Lung (tissue), 12 donors: ENCODE measurements around the gene DACH2. TPM values are rescaled to one million over a fixed set of nuclear protein-coding genes. Genes with fewer than 3 reads are reported as not detected.

Source experiments
- ATAC-seq: fragments of 200-7000 bp; cut with Tn5 transposase; one replicate; pipeline ENCODE4 v1.9.1; 2020; ENCODE audit warnings: moderate number of reproducible peaks; ENCODE audit not compliant: insufficient read depth, low FRiP score
- DNase-seq, 3 donors: peaks; one replicate each; pipeline ENCODE4 v3.0.0-alpha.2; 2013 to 2017
- H3K27ac ChIP-seq, 2 donors: one replicate each; pipeline ENCODE4 v1.5.1; 2013; ENCODE audit warnings: mild to moderate bottlenecking in 2 of 2, moderate library complexity in 2 of 2, control low read depth in 1 of 2, inconsistent platforms in 1 of 2, low read depth in 1 of 2, low read length in 1 of 2
- H3K27me3 ChIP-seq, 3 donors: one replicate each; pipeline ENCODE4 v1.5.1; 2013; ENCODE audit warnings: low read length in 2 of 3; ENCODE audit not compliant: control insufficient read depth in 3 of 3, insufficient read depth in 3 of 3
- H3K36me3 ChIP-seq, 4 donors: one replicate each; pipeline ENCODE4 v1.5.1; 2013; ENCODE audit warnings: low read length in 4 of 4, mild to moderate bottlenecking in 1 of 4, moderate library complexity in 1 of 4; ENCODE audit not compliant: control insufficient read depth in 4 of 4, insufficient read depth in 4 of 4
- H3K4me1 ChIP-seq, 5 donors: one replicate each; pipeline ENCODE4 v1.5.1; 2013; ENCODE audit warnings: low read length in 5 of 5, mild to moderate bottlenecking in 2 of 5, moderate library complexity in 1 of 5; ENCODE audit not compliant: control insufficient read depth in 5 of 5, insufficient read depth in 5 of 5
- H3K4me3 ChIP-seq: one replicate; pipeline ENCODE4 v1.5.1; 2013; ENCODE audit warnings: mild to moderate bottlenecking, control low read depth, moderate library complexity
- H3K9ac ChIP-seq, 2 donors: one replicate each; pipeline ENCODE4 v1.5.1; 2013; ENCODE audit warnings: low read length in 2 of 2, control low read depth in 1 of 2; ENCODE audit not compliant: insufficient read depth in 1 of 2
- H3K9me3 ChIP-seq, 4 donors: one replicate each; pipeline ENCODE4 v1.5.1; 2013; ENCODE audit warnings: low read length in 3 of 4, mild to moderate bottlenecking in 1 of 4, moderate library complexity in 1 of 4; ENCODE audit not compliant: control insufficient read depth in 4 of 4, insufficient read depth in 3 of 4
- WGBS, 2 donors: extraction: QIAGEN DNeasy Blood & Tissue Kit; methylation state at CpG; one replicate each; pipeline ENCODE4 v1.1.7; 2013; 5-methylcytosine and 5-hydroxymethylcytosine counted together
- polyA plus RNA-seq, 2 donors: library from polyadenylated mRNA; stranded (reverse); fragments of 200-250 nt; gene quantifications; one replicate each; pipeline ENCODE4 v1.2.1, GENCODE V29; 2013
- total RNA-seq, 2 donors: library from RNA; depleted of rRNA in 1 of 2; stranded (reverse); fragments of >200 nt in 1 of 2; gene quantifications; one replicate each; pipeline ENCODE4 v1.2.1, GENCODE V29; 2014 to 2021
- TF ChIP-seq, protein P1 (sequence below): IDR thresholded peaks from 2 replicates; pipeline ENCODE4 v1.5.1; 2012; ENCODE audit warnings: mild to moderate bottlenecking; ENCODE audit errors: control extremely low read depth, extremely low read depth
- donor health status: control.
- donor health status: control.
- donor health status: Bipolar disorder and iron deficiency.
- donor health status: healthy.
- donor health status: DM: yes; HTN: yes; CAD: no.

DACH2 gene
- total and polyA plus RNA-seq, 4 donors = 0.03 to 4.6 TPM; not detected in 2

- no peak for ATAC-seq
These were observed 231.0 kb downstream of the DACH2 start for GRCh38 chrX:86379209-86379608.

DNA sequence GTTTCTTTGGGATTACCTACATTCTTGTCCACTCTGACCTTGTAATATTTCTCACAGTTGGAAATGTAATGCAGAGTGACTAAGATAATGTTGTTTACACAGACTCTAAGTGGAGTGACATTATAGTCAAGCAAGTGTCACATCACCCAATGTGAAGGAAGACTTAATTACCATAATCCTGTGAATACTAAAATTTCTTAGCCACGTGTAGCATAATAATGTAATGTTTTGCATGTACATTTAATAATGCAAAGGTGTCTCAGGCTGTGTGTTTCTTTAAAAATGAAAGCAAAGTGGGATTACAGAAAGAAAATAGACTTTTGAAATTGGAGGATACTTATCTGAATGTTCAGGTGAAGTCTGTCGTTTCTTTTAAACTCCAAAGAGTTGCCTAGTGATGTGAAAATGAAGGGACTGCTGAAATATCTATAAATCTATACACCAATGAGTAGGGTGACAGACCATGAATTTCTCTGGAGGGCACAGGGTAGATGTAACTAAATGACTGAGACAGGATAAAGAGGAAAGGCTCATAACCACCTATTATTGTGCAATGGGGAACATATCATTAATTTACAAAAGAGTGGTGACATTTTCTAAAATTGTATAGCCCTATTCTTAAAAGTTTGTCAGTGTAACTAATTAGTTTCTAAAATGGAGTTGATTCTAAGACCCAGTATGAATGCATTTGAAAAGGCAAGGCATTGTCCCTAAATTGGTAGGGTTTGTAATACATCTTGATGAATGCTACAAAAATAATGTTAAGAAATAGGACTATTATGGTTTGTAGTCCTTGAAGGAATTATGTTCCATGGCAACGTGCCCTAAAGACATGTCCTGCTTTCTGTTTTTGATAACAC, 235.7 kb downstream of the DACH2 start:
- H3K27ac ChIP-seq = no peak overlapping the region
- H3K27me3 ChIP-seq = peaks cover 0 to 7% (median 5%) of the 10 kb centered on the region in 3 donors
- no peaks in the 10 kb centered on the region for H3K9me3 ChIP-seq
- ATAC-seq (no peak), DNase-seq (no peak)
- no peak overlapping the region for H3K4me3 ChIP-seq
- H3K36me3 ChIP-seq = no peaks in the 10 kb centered on the region
- WGBS, 2 donors = 29 to 64% methylated on average over 3 of the region's 3 CpGs
- TF ChIP-seq, protein P1, sequence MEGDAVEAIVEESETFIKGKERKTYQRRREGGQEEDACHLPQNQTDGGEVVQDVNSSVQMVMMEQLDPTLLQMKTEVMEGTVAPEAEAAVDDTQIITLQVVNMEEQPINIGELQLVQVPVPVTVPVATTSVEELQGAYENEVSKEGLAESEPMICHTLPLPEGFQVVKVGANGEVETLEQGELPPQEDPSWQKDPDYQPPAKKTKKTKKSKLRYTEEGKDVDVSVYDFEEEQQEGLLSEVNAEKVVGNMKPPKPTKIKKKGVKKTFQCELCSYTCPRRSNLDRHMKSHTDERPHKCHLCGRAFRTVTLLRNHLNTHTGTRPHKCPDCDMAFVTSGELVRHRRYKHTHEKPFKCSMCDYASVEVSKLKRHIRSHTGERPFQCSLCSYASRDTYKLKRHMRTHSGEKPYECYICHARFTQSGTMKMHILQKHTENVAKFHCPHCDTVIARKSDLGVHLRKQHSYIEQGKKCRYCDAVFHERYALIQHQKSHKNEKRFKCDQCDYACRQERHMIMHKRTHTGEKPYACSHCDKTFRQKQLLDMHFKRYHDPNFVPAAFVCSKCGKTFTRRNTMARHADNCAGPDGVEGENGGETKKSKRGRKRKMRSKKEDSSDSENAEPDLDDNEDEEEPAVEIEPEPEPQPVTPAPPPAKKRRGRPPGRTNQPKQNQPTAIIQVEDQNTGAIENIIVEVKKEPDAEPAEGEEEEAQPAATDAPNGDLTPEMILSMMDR = no peak
- no peak overlapping the region for H3K9ac ChIP-seq
- no peaks in the 10 kb centered on the region for H3K4me1 ChIP-seq

More at GRCh38 chrX:86379209-86379608, 231.0 kb downstream of the DACH2 start:
- H3K27me3 ChIP-seq = peaks cover 0 to 9% (median 2%) of the 10 kb centered on the region in 3 donors
- H3K9me3 ChIP-seq = no peaks in the 10 kb centered on the region
- no peak overlapping the region for H3K27ac ChIP-seq
- no peaks in the 10 kb centered on the region for H3K36me3 ChIP-seq
- H3K9ac ChIP-seq = no peak overlapping the region
- H3K4me1 ChIP-seq = no peaks in the 10 kb centered on the region
- TF ChIP-seq, protein P1 = no peak
- H3K4me3 ChIP-seq = no peak overlapping the region
- DNase-seq = no peak

- TF ChIP-seq, protein P1 = no peak
- 62 to 78% methylated on average over 4 of the region's 4 CpGs for WGBS, 2 donors
- H3K27ac ChIP-seq = no peak overlapping the region
- DNase-seq = no peak
- H3K9ac ChIP-seq = no peak overlapping the region
- no peaks in the 10 kb centered on the region for H3K27me3 ChIP-seq
- ATAC-seq = no peak
- H3K4me3 ChIP-seq = no peak overlapping the region
- H3K4me1 ChIP-seq = no peaks in the 10 kb centered on the region
- H3K36me3 ChIP-seq = no peaks in the 10 kb centered on the region
- peaks cover 0 to 2% (median 0%) of the 10 kb centered on the region in 4 donors for H3K9me3 ChIP-seq
These were observed 259.1 kb downstream of the DACH2 start for GRCh38 chrX:86407371-86407770.
